ENCODE data around the gene ABCA7.

DNA sequence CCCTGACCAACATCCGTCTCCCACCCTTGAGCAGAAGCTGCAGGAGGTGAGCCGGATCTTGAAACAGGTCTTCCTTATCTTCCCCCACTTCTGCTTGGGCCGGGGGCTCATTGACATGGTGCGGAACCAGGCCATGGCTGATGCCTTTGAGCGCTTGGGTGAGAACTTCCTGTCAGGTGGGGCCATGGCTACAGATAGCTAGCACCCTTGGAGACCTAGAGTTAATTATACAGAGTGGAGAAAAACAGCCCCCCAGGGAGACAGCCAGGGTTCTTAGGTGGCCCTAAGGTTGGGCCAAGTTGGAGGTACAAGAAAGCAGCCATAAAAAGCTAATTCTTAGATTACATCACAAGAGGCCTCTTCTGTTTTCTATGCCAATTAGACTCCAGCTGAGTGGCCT, 18.2 kb downstream of the ABCA7 start:
- TF ChIP-seq FOXA1 (IDR thresholded peaks at IDR 0.05) = no peak
- no peak for TF ChIP-seq ARNT (IDR thresholded peaks at IDR 0.05)
- no peak for TF ChIP-seq BHLHE40 (IDR thresholded peaks at IDR 0.05; ENCODE audit: borderline replicate concordance)
- TF ChIP-seq SUZ12 (IDR thresholded peaks at IDR 0.05) = no peak
- TF ChIP-seq FOXK2 (IDR thresholded peaks at IDR 0.05) = no peak
- TF ChIP-seq ZNF384 (IDR thresholded peaks at IDR 0.05) = no peak
- no peak for TF ChIP-seq HDGF (IDR thresholded peaks at IDR 0.05; ENCODE audit: borderline replicate concordance)
- TF ChIP-seq LEF1 (IDR thresholded peaks at IDR 0.05; ENCODE audit: borderline replicate concordance) = no peak

Data from HEK293T (cell line).